ENCODE results near the gene ENOX1. TPM values are rescaled to one million over a fixed set of nuclear protein-coding genes. Genes with fewer than 3 reads are reported as not detected.

Gene ENOX1
- polyA plus RNA-seq, 1 donor (not counting 4 experiments of a cell fraction or from before 2014, with no cell fraction given) = 1.1 TPM

GRCh38 chr13:43273362-43273761 is 513.4 kb downstream of the ENOX1 start:
- Histone ChIP-seq H3K9me3 (ENCODE audit: control insufficient read depth, low read depth, low read length) (no peaks in the 10 kb centered on the region), H3K9me1 (ENCODE audit: control insufficient read depth, extremely low read depth, insufficient read depth, low read length) (no peaks in the 10 kb centered on the region), H3K4me3 (ENCODE audit: control insufficient read depth in 2 of 3, extremely low read depth in 1 of 3, insufficient read depth in 2 of 3, low read depth in 1 of 3, low read length in 3 of 3) (no peak overlapping the region), H3K36me3 (ENCODE audit: control insufficient read depth in 2 of 2, extremely low read depth in 1 of 2, insufficient read depth in 2 of 2, low read length in 2 of 2) (no peaks in the 10 kb centered on the region), H3K4me1 (ENCODE audit: control insufficient read depth, extremely low read depth, insufficient read depth, low read length) (peaks cover 34% of the 10 kb centered on the region), H3K4me2 (ENCODE audit: control insufficient read depth, extremely low read depth, insufficient read depth, low read depth, low read length) (no peak overlapping the region), H3K79me2 (ENCODE audit: control insufficient read depth, insufficient read depth, low read length) (no peaks in the 10 kb centered on the region), H4K20me1 (ENCODE audit: control insufficient read depth, extremely low read depth, insufficient read depth, low read length) (no peaks in the 10 kb centered on the region), H3K27ac (ENCODE audit: control insufficient read depth, insufficient read depth, low read length) (no peak overlapping the region), H2AFZ (ENCODE audit: control insufficient read depth, low read length) (no peak overlapping the region), H3K9ac (ENCODE audit: control insufficient read depth, extremely low read depth, insufficient read depth, low read length) (no peak overlapping the region), H3K27me3 (ENCODE audit: control insufficient read depth, extremely low read depth, insufficient read depth, low read length) (no peaks in the 10 kb centered on the region)
- FAIRE-seq = peak; percentile 66
- no peak for TF ChIP-seq EZH2 (IDR thresholded peaks at IDR 0.05; ENCODE audit: low read length)
- TF ChIP-seq CTCF (optimal IDR thresholded peaks at IDR 0.05 in 1 of 3, IDR thresholded peaks at IDR 0.05 in 1 of 3, conservative IDR thresholded peaks at IDR 0.05 in 1 of 3; ENCODE audit: extremely low read depth in 1 of 3, insufficient read depth in 2 of 3, low read length in 3 of 3) = no peak
- dilution Hi-C loops (cut with MboI; ENCODE audit: extremely low pct_ligation_motif_present, low sequenced_read_pairs) = no loop called here
- DNase-seq (ENCODE audit: low read depth, low spot score) = no peak

- H3K9me1 ChIP-seq (ENCODE audit: control insufficient read depth, extremely low read depth, insufficient read depth, low read length) = no peaks in the 10 kb centered on the region
- no peaks in the 10 kb centered on the region for H3K36me3 ChIP-seq (ENCODE audit: control insufficient read depth in 2 of 2, extremely low read depth in 1 of 2, insufficient read depth in 2 of 2, low read length in 2 of 2)
- DNase-seq (ENCODE audit: low read depth, low spot score) (no peak), FAIRE-seq (no peak)
- no peak overlapping the region for H2AFZ ChIP-seq (ENCODE audit: control insufficient read depth, low read length)
- no peaks in the 10 kb centered on the region for H3K79me2 ChIP-seq (ENCODE audit: control insufficient read depth, insufficient read depth, low read length)
- peaks cover 39% of the 10 kb centered on the region for H3K4me1 ChIP-seq (ENCODE audit: control insufficient read depth, extremely low read depth, insufficient read depth, low read length)
- H3K27ac ChIP-seq (ENCODE audit: control insufficient read depth, insufficient read depth, low read length) = no peak overlapping the region
- H3K9ac ChIP-seq (ENCODE audit: control insufficient read depth, extremely low read depth, insufficient read depth, low read length) = no peak overlapping the region
- TF ChIP-seq CTCF (optimal IDR thresholded peaks at IDR 0.05 in 1 of 3, IDR thresholded peaks at IDR 0.05 in 1 of 3, conservative IDR thresholded peaks at IDR 0.05 in 1 of 3; ENCODE audit: extremely low read depth in 1 of 3, insufficient read depth in 2 of 3, low read length in 3 of 3) = no peak
- TF ChIP-seq EZH2 (IDR thresholded peaks at IDR 0.05; ENCODE audit: low read length) = no peak
- dilution Hi-C loops (cut with MboI; ENCODE audit: extremely low pct_ligation_motif_present, low sequenced_read_pairs) = no loop called here
- H3K27me3 ChIP-seq (ENCODE audit: control insufficient read depth, extremely low read depth, insufficient read depth, low read length) = no peaks in the 10 kb centered on the region
- H3K4me2 ChIP-seq (ENCODE audit: control insufficient read depth, extremely low read depth, insufficient read depth, low read depth, low read length) = no peak overlapping the region
- no peaks in the 10 kb centered on the region for H4K20me1 ChIP-seq (ENCODE audit: control insufficient read depth, extremely low read depth, insufficient read depth, low read length)
- H3K9me3 ChIP-seq (ENCODE audit: control insufficient read depth, low read depth, low read length) = no peaks in the 10 kb centered on the region
- no peak overlapping the region for H3K4me3 ChIP-seq (ENCODE audit: control insufficient read depth in 2 of 3, extremely low read depth in 1 of 3, insufficient read depth in 2 of 3, low read depth in 1 of 3, low read length in 3 of 3)
These were observed 513.9 kb downstream of the ENOX1 start for GRCh38 chr13:43272851-43273250.

All from keratinocyte (primary cell).